GM12875 (cell line): Measurements from ENCODE around the gene STEEP1.
"Not testable (repeated sequence)": the region's sequence is repeated elsewhere in the genome, so short reads cannot be mapped to it uniquely, and the experiment has no call there.

ENCODE experiments used
- H3K4me3 ChIP-seq: one replicate; pipeline ENCODE4 v1.5.1; 2011; ENCODE audit warnings: low read depth, low read length, control low read depth
- TF ChIP-seq, protein P1 (sequence below): IDR thresholded peaks from 2 replicates; pipeline ENCODE4 v1.5.1; 2011; ENCODE audit warnings: low read depth, mild to moderate bottlenecking, control low read depth, inconsistent platforms, low read length, moderate library complexity, borderline replicate concordance; ENCODE audit not compliant: insufficient read depth

STEEP1 gene

DNA sequence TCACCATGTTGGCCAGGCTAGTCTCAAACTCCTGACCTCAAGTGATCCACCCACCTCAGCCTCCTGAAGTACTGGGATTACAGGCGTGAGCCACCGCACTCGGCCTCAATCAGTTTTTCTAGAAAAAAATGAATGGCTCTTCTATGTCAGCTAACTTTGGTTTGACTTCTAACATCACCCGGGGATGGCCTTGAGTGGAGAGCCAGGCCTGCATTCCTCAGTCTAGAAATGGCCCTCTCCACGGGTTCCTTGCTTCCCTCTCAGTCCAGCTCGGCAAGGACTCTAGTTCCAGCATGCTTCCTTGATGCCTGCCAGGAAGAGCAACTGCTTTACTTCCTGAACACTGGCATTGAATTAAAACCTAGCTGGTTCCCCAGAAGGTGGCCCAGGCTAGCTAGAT, 58.0 kb downstream of the STEEP1 start:
- no peak overlapping the region for H3K4me3 ChIP-seq

GRCh38 chrX:119505945-119506344, 59.3 kb downstream of the STEEP1 start:
- TF ChIP-seq, protein P1, sequence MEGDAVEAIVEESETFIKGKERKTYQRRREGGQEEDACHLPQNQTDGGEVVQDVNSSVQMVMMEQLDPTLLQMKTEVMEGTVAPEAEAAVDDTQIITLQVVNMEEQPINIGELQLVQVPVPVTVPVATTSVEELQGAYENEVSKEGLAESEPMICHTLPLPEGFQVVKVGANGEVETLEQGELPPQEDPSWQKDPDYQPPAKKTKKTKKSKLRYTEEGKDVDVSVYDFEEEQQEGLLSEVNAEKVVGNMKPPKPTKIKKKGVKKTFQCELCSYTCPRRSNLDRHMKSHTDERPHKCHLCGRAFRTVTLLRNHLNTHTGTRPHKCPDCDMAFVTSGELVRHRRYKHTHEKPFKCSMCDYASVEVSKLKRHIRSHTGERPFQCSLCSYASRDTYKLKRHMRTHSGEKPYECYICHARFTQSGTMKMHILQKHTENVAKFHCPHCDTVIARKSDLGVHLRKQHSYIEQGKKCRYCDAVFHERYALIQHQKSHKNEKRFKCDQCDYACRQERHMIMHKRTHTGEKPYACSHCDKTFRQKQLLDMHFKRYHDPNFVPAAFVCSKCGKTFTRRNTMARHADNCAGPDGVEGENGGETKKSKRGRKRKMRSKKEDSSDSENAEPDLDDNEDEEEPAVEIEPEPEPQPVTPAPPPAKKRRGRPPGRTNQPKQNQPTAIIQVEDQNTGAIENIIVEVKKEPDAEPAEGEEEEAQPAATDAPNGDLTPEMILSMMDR = no peak

More for the DNA sequence above, 58.0 kb downstream of the STEEP1 start:
- TF ChIP-seq, protein P1 = no peak

GRCh38 chrX:119505145-119505544, 60.1 kb downstream of the STEEP1 start:
- not testable (repeated sequence) for H3K4me3 ChIP-seq

More at GRCh38 chrX:119505945-119506344, 59.3 kb downstream of the STEEP1 start:
- H3K4me3 ChIP-seq = no peak overlapping the region

DNA sequence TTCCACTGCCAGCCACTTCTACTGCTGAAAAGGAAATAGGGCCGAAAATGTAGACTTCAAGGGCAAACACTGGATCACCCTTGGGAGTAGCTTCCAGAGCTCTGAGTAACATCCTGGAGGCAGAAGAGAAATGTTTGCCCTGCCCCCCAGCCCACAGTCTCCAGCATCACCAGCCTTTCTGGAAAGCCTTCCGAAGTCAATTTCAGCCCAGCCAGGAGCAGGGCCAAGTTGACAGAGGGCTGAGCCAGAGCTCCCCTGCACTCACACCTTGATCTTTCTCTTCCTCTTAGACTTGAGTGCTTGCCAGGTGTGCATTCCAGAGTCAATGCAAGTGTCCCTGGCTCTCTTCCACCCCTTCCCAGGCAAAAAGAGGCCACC, 61.7 kb downstream of the STEEP1 start:
- no peak overlapping the region for H3K4me3 ChIP-seq
- TF ChIP-seq, protein P1 = no peak

DNA sequence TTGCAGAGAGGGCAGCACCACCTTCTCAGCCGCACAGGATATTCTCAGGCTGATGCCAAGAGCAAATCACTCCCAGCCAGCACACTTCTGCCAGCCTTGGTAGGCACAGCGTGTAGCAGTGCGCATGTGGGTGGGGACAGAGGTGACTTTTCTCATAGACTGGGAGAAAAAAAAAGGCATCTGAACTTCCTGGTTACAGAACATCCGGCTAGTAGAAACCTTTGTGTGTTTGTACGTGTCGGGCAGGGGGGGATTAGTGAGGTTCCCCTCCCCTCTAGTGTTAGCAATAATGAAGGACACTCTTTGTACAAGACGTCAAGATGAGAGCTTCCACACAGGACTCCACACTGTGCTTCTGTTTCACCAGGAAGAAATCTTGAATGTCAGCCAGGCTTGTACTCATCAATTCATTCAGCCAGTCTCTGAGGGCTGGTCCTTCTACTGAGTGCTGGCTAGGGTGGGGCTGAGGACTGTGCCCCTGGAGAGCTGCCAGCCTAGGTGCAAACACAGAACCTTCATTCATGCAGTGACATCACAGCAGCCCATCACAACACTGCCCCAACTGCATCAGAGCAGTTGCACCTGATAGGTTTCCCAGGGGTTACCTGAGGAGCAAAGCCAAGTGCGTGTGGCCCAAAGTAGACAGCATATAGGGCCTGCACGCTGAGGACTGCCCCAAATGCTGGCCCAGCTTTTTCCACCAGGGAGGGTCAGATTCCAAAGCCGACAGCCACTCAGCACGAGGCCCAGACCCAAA, 62.3 kb downstream of the STEEP1 start:
- H3K4me3 ChIP-seq = no peak overlapping the region
- TF ChIP-seq, protein P1 = no peak

DNA sequence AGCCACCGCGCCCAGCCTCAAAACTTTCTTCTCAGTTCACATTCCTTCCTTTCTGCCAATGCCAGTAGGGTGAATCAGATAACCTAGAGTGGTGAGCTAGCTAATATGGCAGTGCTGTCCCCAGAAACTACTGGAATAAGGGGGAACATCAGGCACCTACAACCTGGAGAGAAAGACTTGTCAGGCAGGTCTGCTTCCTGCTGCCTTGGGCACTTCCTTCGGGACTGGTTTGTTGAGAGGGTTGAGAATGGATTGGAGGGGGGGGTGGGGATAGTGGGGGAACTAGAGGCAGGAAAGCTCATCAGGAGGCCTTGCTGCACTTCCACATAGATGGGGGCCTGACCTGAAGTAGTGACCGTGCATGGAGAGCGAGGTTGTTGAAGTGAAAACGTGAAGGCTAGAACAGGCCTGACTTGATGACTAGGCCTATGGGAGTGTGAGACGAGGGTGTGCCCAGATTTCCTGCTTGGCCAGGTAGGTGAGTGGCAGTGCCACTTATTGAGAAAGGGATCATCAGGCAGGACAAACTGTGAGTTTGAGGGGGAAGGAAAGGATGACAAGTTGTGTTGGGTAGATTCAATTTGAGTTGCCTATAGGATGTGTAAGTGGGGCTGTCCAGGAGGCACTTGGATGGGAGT, 63.6 kb downstream of the STEEP1 start:
- H3K4me3 ChIP-seq = no peak overlapping the region
- TF ChIP-seq, protein P1 = no peak

DNA sequence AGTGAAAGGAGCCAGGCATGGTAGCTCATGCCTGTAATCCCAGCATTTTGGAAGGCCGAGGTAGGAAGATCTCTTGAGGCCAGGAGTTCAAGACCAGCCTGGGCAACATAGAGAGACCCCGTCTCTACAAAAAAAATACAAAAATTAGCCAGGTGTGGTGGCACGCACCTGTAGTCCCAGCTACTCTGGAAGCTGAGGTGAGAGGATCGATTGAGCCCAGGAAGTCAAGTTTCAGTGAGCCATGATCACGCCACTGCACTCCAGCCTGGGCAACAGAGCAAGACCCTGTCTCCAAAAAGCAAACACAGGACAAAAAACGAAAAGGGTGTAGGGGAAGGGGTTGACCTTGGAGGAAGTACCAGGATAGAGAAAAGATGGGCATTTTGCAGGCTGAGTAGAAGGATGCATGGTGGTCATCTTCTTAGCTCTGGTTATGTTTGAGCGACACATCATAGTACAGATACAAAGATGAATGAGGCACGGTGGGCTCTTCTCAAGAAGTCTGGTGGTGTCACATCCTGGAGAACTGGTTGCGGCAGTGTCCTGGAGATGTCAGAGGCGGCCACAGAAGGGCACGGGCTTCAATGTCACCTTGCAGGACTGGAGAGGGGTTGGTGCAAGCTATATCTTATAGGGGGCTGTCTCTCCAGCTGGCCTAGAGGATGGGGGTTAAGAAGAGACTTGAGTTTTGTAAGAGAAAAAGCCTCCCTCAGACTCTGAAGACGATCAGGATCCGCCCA, 65.0 kb downstream of the STEEP1 start:
- no peak overlapping the region for H3K4me3 ChIP-seq
- TF ChIP-seq, protein P1 = no peak
